H9 (cell line): ENCODE data around the gene GAS6. TPM values are rescaled to one million over a fixed set of nuclear protein-coding genes. Genes with fewer than 3 reads are reported as not detected.

Experiments
- DNase-seq: peaks from one replicate; pipeline ENCODE4 v3.0.0-alpha.2; 2017
- H2AFZ ChIP-seq: one replicate; pipeline ENCODE4 v1.6.1; 2013; ENCODE audit warnings: mild to moderate bottlenecking, low read length, control low read depth, moderate library complexity
- H2AK5ac ChIP-seq: 2 replicates; pipeline ENCODE4 v1.6.1; 2013; ENCODE audit warnings: low read length, control low read depth, mixed read lengths; ENCODE audit not compliant: insufficient read length
- H2BK120ac ChIP-seq: one replicate; pipeline ENCODE4 v1.6.1; 2013; ENCODE audit warnings: low read depth, mild to moderate bottlenecking, low read length, control low read depth, inconsistent platforms; ENCODE audit not compliant: poor library complexity, severe bottlenecking
- H2BK12ac ChIP-seq: 2 replicates; pipeline ENCODE4 v1.6.1; 2013; ENCODE audit warnings: low read length, control low read depth, mixed read lengths, low read depth; ENCODE audit not compliant: insufficient read length
- H2BK15ac ChIP-seq: 2 replicates; pipeline ENCODE4 v1.6.1; 2013; ENCODE audit warnings: low read depth, low read length, control low read depth
- H2BK20ac ChIP-seq: one replicate; pipeline ENCODE4 v1.6.1; 2013; ENCODE audit warnings: low read depth, mild to moderate bottlenecking, low read length, control low read depth, inconsistent platforms; ENCODE audit not compliant: poor library complexity, severe bottlenecking
- H2BK5ac ChIP-seq: 2 replicates; pipeline ENCODE4 v1.6.1; 2013; ENCODE audit warnings: low read length, control low read depth, mixed read lengths; ENCODE audit not compliant: insufficient read length
- H3K14ac ChIP-seq: 2 replicates; pipeline ENCODE4 v1.6.1; 2013; ENCODE audit warnings: low read length, control low read depth; ENCODE audit not compliant: insufficient read depth
- H3K18ac ChIP-seq: 2 replicates; pipeline ENCODE4 v1.6.1; 2013; ENCODE audit warnings: low read depth, mild to moderate bottlenecking, mixed read lengths, low read length, control low read depth; ENCODE audit not compliant: insufficient read length
- H3K23ac ChIP-seq: 2 replicates; pipeline ENCODE4 v1.6.1; 2013; ENCODE audit warnings: low read length, control low read depth, mixed read lengths, low read depth; ENCODE audit not compliant: insufficient read length
- H3K23me2 ChIP-seq: 2 replicates; pipeline ENCODE4 v1.6.1; 2013; ENCODE audit warnings: low read depth, mild to moderate bottlenecking, mixed read lengths, low read length, control low read depth; ENCODE audit not compliant: insufficient read length, poor library complexity, severe bottlenecking
- H3K27ac ChIP-seq: 2 replicates; pipeline ENCODE4 v1.5.1; 2013; ENCODE audit warnings: low read length, control low read depth, mixed read lengths, low read depth; ENCODE audit not compliant: insufficient read length
- H3K27me3 ChIP-seq: 2 replicates; pipeline ENCODE4 v1.6.1; 2013; ENCODE audit warnings: low read length, control low read depth, inconsistent platforms; ENCODE audit not compliant: insufficient read depth
- H3K4ac ChIP-seq: 2 replicates; pipeline ENCODE4 v1.6.1; 2013; ENCODE audit warnings: low read depth, mild to moderate bottlenecking, control low read depth, inconsistent platforms, low read length, moderate library complexity
- H3K4me1 ChIP-seq: 2 replicates; pipeline ENCODE4 v1.6.1; 2013; ENCODE audit warnings: low read length, control low read depth, inconsistent platforms; ENCODE audit not compliant: insufficient read depth
- H3K4me2 ChIP-seq: 2 replicates; pipeline ENCODE4 v1.6.1; 2013; ENCODE audit warnings: low read length, control low read depth, mixed read lengths; ENCODE audit not compliant: insufficient read length, insufficient read depth
- H3K56ac ChIP-seq: 2 replicates; pipeline ENCODE4 v1.6.1; 2013; ENCODE audit warnings: low read depth, mild to moderate bottlenecking, mixed read lengths, low read length, control low read depth; ENCODE audit not compliant: insufficient read length
- H3K79me1 ChIP-seq: 2 replicates; pipeline ENCODE4 v1.6.1; 2013; ENCODE audit warnings: low read depth, mild to moderate bottlenecking, moderate library complexity, low read length, control low read depth, inconsistent platforms; ENCODE audit not compliant: insufficient read depth, poor library complexity, severe bottlenecking
- H3K79me2 ChIP-seq: 2 replicates; pipeline ENCODE4 v1.6.1; 2013; ENCODE audit warnings: low read length, control low read depth, inconsistent platforms; ENCODE audit not compliant: insufficient read depth
- H3K9ac ChIP-seq: 2 replicates; pipeline ENCODE4 v1.6.1; 2013; ENCODE audit warnings: low read length, control low read depth, mixed read lengths; ENCODE audit not compliant: insufficient read length; ENCODE audit errors: extremely low read depth
- H3K9me3 ChIP-seq: one replicate; pipeline ENCODE4 v1.6.1; 2013; ENCODE audit warnings: low read depth, low read length, inconsistent platforms; ENCODE audit not compliant: control insufficient read depth
- H3T11ph ChIP-seq: one replicate; pipeline ENCODE4 v1.6.1; 2013; ENCODE audit warnings: mild to moderate bottlenecking, low read length, control low read depth, inconsistent platforms
- H4K20me1 ChIP-seq: one replicate; pipeline ENCODE4 v1.6.1; 2013; ENCODE audit not compliant: control insufficient read depth, insufficient read length, insufficient read depth
- H4K5ac ChIP-seq: 2 replicates; pipeline ENCODE4 v1.6.1; 2013; ENCODE audit warnings: low read depth, mild to moderate bottlenecking, mixed read lengths, low read length, control low read depth; ENCODE audit not compliant: insufficient read length
- H4K8ac ChIP-seq: replicated peaks from 2 replicates; pipeline ENCODE4 v1.6.1; 2013; ENCODE audit warnings: low read length, control low read depth, mixed read lengths, low read depth; ENCODE audit not compliant: insufficient read length
- H4K91ac ChIP-seq: 2 replicates; pipeline ENCODE4 v1.6.1; 2013; ENCODE audit warnings: low read depth, mild to moderate bottlenecking, moderate library complexity, mixed read lengths, low read length, control low read depth; ENCODE audit not compliant: insufficient read length
- H3K27ac Mint-ChIP-seq, 3 experiments: 2 replicates in 2 of 3; 3 replicates in 1 of 3; pipeline ENCODE4 v1.8.0; 2020 to 2021; ENCODE audit warnings: mixed read lengths in 3 of 3, mild to moderate bottlenecking in 1 of 3, moderate library complexity in 1 of 3
- H3K27me3 Mint-ChIP-seq: 2 replicates; pipeline ENCODE4 v1.8.0; 2021; ENCODE audit warnings: low read depth, mild to moderate bottlenecking, moderate library complexity, mixed read lengths
- H3K36me3 Mint-ChIP-seq, 3 experiments: 2 replicates in 2 of 3; 3 replicates in 1 of 3; pipeline ENCODE4 v1.8.0; 2020 to 2021; ENCODE audit warnings: low read depth in 3 of 3, mixed read lengths in 3 of 3; ENCODE audit not compliant: insufficient read depth in 1 of 3
- H3K4me1 Mint-ChIP-seq, 2 experiments: 2 replicates each; pipeline ENCODE4 v1.8.0; 2020; ENCODE audit warnings: mixed read lengths in 2 of 2
- H3K4me3 Mint-ChIP-seq, 2 experiments: 2 replicates in 1 of 2; 3 replicates in 1 of 2; pipeline ENCODE4 v1.8.0; 2020 to 2021; ENCODE audit warnings: mild to moderate bottlenecking in 2 of 2, mixed read lengths in 2 of 2, moderate library complexity in 1 of 2
- H3K9me3 Mint-ChIP-seq, 2 experiments: 2 replicates in 1 of 2; 3 replicates in 1 of 2; pipeline ENCODE4 v1.8.0; 2020; ENCODE audit warnings: mild to moderate bottlenecking in 2 of 2, mixed read lengths in 2 of 2, moderate library complexity in 1 of 2
- WGBS: extraction: QIAGEN DNeasy Blood & Tissue Kit; methylation state at CpG from one replicate; pipeline ENCODE4 v1.1.7; 2013; ENCODE audit warnings: missing lambda C conversion rate, low lambda C conversion rate, mixed read lengths; ENCODE audit not compliant: insufficient read length; ENCODE audit errors: extremely low coverage; 5-methylcytosine and 5-hydroxymethylcytosine counted together
- total RNA-seq: library from RNA; stranded (reverse); gene quantifications from 2 replicates; pipeline ENCODE4 v1.2.1, GENCODE V29; 2021
- TF ChIP-seq, protein P1 (sequence below): fragments of 200-600 bp; sonication (generic); conservative IDR thresholded peaks from 3 replicates; pipeline ENCODE4 v1.8.0; 2021; ENCODE audit warnings: antibody characterized with exemption, mild to moderate bottlenecking

Gene GAS6
- total RNA-seq, 1 experiment from 2014 or later, result 20.5 TPM

- no peaks in the 10 kb centered on the region for H4K20me1 ChIP-seq
- peaks cover under 1 to 5% of the 10 kb centered on the region in 2 experiments; a peak in 3 of 4 replicates for H3K4me1 Mint-ChIP-seq
- H3K4me1 ChIP-seq, result no peaks in the 10 kb centered on the region
- H2AK5ac ChIP-seq, result no peak overlapping the region
- no peak overlapping the region for H3K27ac Mint-ChIP-seq
- H4K8ac ChIP-seq, result no peak overlapping the region
- no peak overlapping the region for H3T11ph ChIP-seq
- WGBS, result no CpG with 5 or more reads among the region's 24 CpGs
- no peak for DNase-seq
- no peak overlapping the region for H3K4me2 ChIP-seq
- no peak overlapping the region for H2BK5ac ChIP-seq
- H2BK12ac ChIP-seq, result no peak overlapping the region
- H2BK20ac ChIP-seq, result no peak overlapping the region
- H3K27me3 Mint-ChIP-seq, result no peaks in the 10 kb centered on the region
- no peaks in the 10 kb centered on the region for H3K27me3 ChIP-seq
- H3K23me2 ChIP-seq, result no peaks in the 10 kb centered on the region
- no peak overlapping the region for H2AFZ ChIP-seq
- H2BK120ac ChIP-seq, result no peak overlapping the region
- H3K14ac ChIP-seq, result no peak overlapping the region; the same call in 1 of the 2 replicates
- no peak overlapping the region for H3K4me3 Mint-ChIP-seq
- H3K27ac ChIP-seq, result no peak overlapping the region
- H3K56ac ChIP-seq, result no peak overlapping the region
- H3K79me2 ChIP-seq, result no peaks in the 10 kb centered on the region
- no peak overlapping the region for H3K4ac ChIP-seq
- no peak overlapping the region for H4K5ac ChIP-seq
- H3K36me3 Mint-ChIP-seq, result peaks cover 3 to 24% (median 22%) of the 10 kb centered on the region in 3 experiments
- H3K23ac ChIP-seq, result no peak overlapping the region
- H3K9me3 ChIP-seq, result no peaks in the 10 kb centered on the region
- TF ChIP-seq, protein P1, sequence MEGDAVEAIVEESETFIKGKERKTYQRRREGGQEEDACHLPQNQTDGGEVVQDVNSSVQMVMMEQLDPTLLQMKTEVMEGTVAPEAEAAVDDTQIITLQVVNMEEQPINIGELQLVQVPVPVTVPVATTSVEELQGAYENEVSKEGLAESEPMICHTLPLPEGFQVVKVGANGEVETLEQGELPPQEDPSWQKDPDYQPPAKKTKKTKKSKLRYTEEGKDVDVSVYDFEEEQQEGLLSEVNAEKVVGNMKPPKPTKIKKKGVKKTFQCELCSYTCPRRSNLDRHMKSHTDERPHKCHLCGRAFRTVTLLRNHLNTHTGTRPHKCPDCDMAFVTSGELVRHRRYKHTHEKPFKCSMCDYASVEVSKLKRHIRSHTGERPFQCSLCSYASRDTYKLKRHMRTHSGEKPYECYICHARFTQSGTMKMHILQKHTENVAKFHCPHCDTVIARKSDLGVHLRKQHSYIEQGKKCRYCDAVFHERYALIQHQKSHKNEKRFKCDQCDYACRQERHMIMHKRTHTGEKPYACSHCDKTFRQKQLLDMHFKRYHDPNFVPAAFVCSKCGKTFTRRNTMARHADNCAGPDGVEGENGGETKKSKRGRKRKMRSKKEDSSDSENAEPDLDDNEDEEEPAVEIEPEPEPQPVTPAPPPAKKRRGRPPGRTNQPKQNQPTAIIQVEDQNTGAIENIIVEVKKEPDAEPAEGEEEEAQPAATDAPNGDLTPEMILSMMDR, result no peak
- H3K18ac ChIP-seq, result no peak overlapping the region
- H3K79me1 ChIP-seq, result no peaks in the 10 kb centered on the region
- no peak overlapping the region for H3K9ac ChIP-seq
- H2BK15ac ChIP-seq, result no peak overlapping the region
- peaks cover 0 to 2% of the 10 kb centered on the region in 2 experiments; a peak in 1 of 5 replicates for H3K9me3 Mint-ChIP-seq
- no peak overlapping the region for H4K91ac ChIP-seq
These were observed 42.0 kb downstream of the GAS6 start for GRCh38 chr13:113821847-113822246.
